Adrenal gland (tissue), 12 donors: ENCODE measurements around the gene EFS. TPM values are rescaled to one million over a fixed set of nuclear protein-coding genes. Genes with fewer than 3 reads are reported as not detected.

Source experiments
- DNase-seq, 7 donors: peaks; one replicate each; pipeline ENCODE4 v3.0.0-alpha.2; 2019 to 2020
- H3K27ac ChIP-seq, 5 donors: fragments of 200-600 bp; sonication (generic) in 4 of 5; 1 replicate in 3 of 5; 2 replicates in 2 of 5; pipeline versions ENCODE4 v1.5.1 to v1.8.0; 2016 to 2020; ENCODE audit warnings: mild to moderate bottlenecking in 1 of 5
- H3K27me3 ChIP-seq: fragments of 200-600 bp; 2 replicates; pipeline ENCODE4 v1.8.0; 2021
- H3K36me3 ChIP-seq, 2 donors: fragments of 200-600 bp; replicated peaks in 1 of 2; 1 replicate in 1 of 2; 2 replicates in 1 of 2; pipeline versions ENCODE4 v1.5.1 to v1.8.0; 2018 to 2022
- H3K4me1 ChIP-seq, 2 donors: fragments of 200-600 bp; replicated peaks in 1 of 2; 1 replicate in 1 of 2; 2 replicates in 1 of 2; pipeline versions ENCODE4 v1.5.1 to v1.8.0; 2018 to 2021
- H3K4me3 ChIP-seq, 4 donors: fragments of 200-600 bp; sonication (generic) in 3 of 4; one replicate each; pipeline ENCODE4 v1.5.1; 2016 to 2018
- H3K9me3 ChIP-seq, 3 donors: fragments of 200-600 bp; sonication (generic) in 1 of 3; replicated peaks in 1 of 3; 1 replicate in 2 of 3; 2 replicates in 1 of 3; pipeline versions ENCODE4 v1.5.1 to v1.8.0; 2016 to 2021
- CTCF ChIP-seq, 6 experiments: fragments of 450-650 bp in 4 of 6; fragments of 200-600 bp in 2 of 6; sonication (generic) in 1 of 6; IDR thresholded peaks; 1 replicate in 5 of 6; 2 replicates in 1 of 6; pipeline versions ENCODE4 v1.5.1 to v1.8.0; 2016 to 2021; ENCODE audit warnings: antibody characterized with exemption in 6 of 6, mild to moderate bottlenecking in 2 of 6, moderate library complexity in 1 of 6
- POLR2A ChIP-seq, 2 donors: fragments of 450-650 bp; IDR thresholded peaks; one replicate each; pipeline ENCODE4 v1.6.1; 2017; ENCODE audit warnings: antibody characterized with exemption in 2 of 2, mild to moderate bottlenecking in 2 of 2, moderate library complexity in 1 of 2
- WGBS, 4 donors: extraction: QIAGEN DNeasy Blood & Tissue Kit in 2 of 4; methylation state at CpG; one replicate each; pipeline versions ENCODE4 v1.1.5 to v1.1.7; 2013 to 2017; 5-methylcytosine and 5-hydroxymethylcytosine counted together
- intact Hi-C, 2 donors: fragments of 100-400 bp; cut with DNase I; formaldehyde crosslinking; loops; one replicate each; pipeline versions ENCODE4 v1.14.1 to v1.15.0; 2022 to 2023
- polyA plus RNA-seq, 3 donors: library from polyadenylated mRNA; stranded (reverse); fragments of 200-250 nt in 2 of 3; fragments of 350-450 nt in 1 of 3; fragmentation: Illumina TruSeq in 1 of 3; extraction: RNeasy Lipid Tissue Mini Kit (QIAGEN cat#74804) in 1 of 3; gene quantifications; one replicate each; pipeline ENCODE4 v1.2.3, GENCODE V29; 2013 to 2014
- total RNA-seq, 9 donors: library from RNA; depleted of rRNA in 4 of 9; stranded (reverse); fragments of >200 nt in 4 of 9; fragments of 120-200 nt in 1 of 9; fragmentation: NEBNext Ultra II Directional in 1 of 9; extraction: Animal tissue kit (Norgen Biotek cat#: 25700) in 1 of 9; gene quantifications; one replicate each; pipeline versions ENCODE4 v1.1.0 to v1.2.4, GENCODE V29; 2013 to 2023
- donor health status: healthy with polysubstance abuse.
- donor health status: Bipolar disorder and iron deficiency.
- donor health status: DM: yes; HTN: yes; CAD: no.
- donor health status: DM: no; HTN: no; CAD: no.
- donor health status: DM: no; HTN: no; CAD: no.
- donor health status: DM: yes; HTN: yes; CAD: no.

EFS gene
- total and polyA plus RNA-seq, 12 donors = 2.1 to 49.4 (median 4.1) TPM

DNA sequence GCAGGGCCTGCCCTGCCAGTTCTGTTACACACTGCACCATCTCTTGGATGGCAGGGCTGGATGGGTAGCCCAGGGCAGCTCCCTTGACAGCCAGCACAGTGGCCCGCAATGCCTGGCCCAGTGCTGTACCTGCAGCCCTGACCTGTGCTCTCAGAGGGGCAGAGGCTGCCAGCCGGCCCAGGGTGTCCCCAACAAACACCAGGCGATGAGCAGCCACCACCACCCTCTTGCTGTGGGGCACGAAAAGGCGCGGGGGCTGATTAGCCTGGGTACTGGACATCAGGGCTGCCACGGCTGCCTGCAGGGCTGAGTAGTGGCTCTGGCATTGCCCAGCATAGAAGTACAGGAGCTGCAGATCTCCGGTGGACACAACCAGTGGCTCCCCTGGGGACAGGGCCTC, 7.7 kb downstream of the EFS start:
- intact Hi-C loops = no loop called here
- WGBS, 4 donors = 74 to 90% (median 85%) methylated on average over 7 to 8 of the region's 8 CpGs
- DNase-seq = peak in 1 of 7 donors; percentile 44
- Histone ChIP-seq H3K4me3 (no peak overlapping the region), H3K27me3 (peaks cover 4% of the 10 kb centered on the region), H3K36me3 (no peaks in the 10 kb centered on the region), H3K9me3 (no peaks in the 10 kb centered on the region), H3K4me1 (peaks cover 0 to 7% of the 10 kb centered on the region in 2 donors), H3K27ac (no peak overlapping the region)
- no peak for TF ChIP-seq CTCF (IDR thresholded peaks at IDR 0.05)
- no peak for TF ChIP-seq POLR2A (IDR thresholded peaks at IDR 0.05)

- TF ChIP-seq POLR2A (IDR thresholded peaks at IDR 0.05) (no peak), CTCF (IDR thresholded peaks at IDR 0.05) (no peak)
- no peaks in the 10 kb centered on the region for H3K9me3 ChIP-seq
- 79 to 94% (median 89%) methylated on average over 4 of the region's 4 CpGs for WGBS, 4 donors
- intact Hi-C loops = no loop called here
- peaks cover 5 to 13% of the 10 kb centered on the region in 2 donors for H3K4me1 ChIP-seq
- no peak overlapping the region for H3K4me3 ChIP-seq
- H3K27ac ChIP-seq = no peak overlapping the region
- no peaks in the 10 kb centered on the region for H3K36me3 ChIP-seq
- DNase-seq = peak in 1 of 7 donors; percentile 30
- H3K27me3 ChIP-seq = peaks cover 8% of the 10 kb centered on the region
Observed at GRCh38 chr14:23356662-23357061, 8.3 kb downstream of the EFS start.

DNA sequence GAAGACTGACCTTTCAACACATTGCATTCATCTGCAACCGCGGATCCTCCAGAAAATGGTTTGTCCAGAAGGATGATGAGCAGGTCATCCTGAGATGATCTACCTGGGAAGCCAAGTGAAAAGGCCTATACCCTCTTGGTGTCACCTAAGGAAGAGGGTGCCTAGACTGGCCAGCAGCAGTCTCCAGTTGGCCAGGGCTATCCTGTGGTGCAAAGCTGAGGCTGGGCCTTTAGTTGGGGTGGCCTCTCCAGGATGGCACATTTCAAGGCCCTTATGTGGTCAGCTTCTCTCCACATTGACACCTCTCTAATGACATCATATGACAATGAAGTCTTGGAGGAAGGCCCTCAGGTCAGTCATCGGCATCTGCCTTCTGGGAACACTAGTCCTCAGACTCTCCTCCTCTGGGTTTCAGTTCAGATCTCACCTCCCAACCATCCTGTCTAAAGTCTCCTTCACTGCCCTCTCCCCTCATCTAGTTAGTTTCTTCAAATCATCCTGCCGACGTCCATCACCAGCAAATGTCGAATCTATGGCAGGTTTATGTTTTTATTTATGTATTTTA, 9.0 kb downstream of the EFS start:
- Histone ChIP-seq H3K36me3 (no peaks in the 10 kb centered on the region), H3K9me3 (no peaks in the 10 kb centered on the region), H3K27me3 (peaks cover 11% of the 10 kb centered on the region), H3K4me3 (no peak overlapping the region), H3K4me1 (peaks cover 5 to 14% of the 10 kb centered on the region in 2 donors), H3K27ac (no peak overlapping the region)
- TF ChIP-seq POLR2A (IDR thresholded peaks at IDR 0.05) (no peak), CTCF (IDR thresholded peaks at IDR 0.05) (no peak)
- intact Hi-C loops = no loop called here
- peak in 1 of 7 donors; percentile 42 for DNase-seq
- 82 to 86% (median 86%) methylated on average over 6 of the region's 6 CpGs for WGBS, 4 donors

- WGBS, 4 donors = 70 to 85% (median 80%) methylated on average over 6 of the region's 6 CpGs
- Histone ChIP-seq H3K9me3 (no peaks in the 10 kb centered on the region), H3K4me3 (no peak overlapping the region), H3K27ac (no peak overlapping the region), H3K27me3 (peaks cover 11% of the 10 kb centered on the region), H3K4me1 (peaks cover 5 to 14% of the 10 kb centered on the region in 2 donors), H3K36me3 (no peaks in the 10 kb centered on the region)
- TF ChIP-seq CTCF (IDR thresholded peaks at IDR 0.05) = no peak
- TF ChIP-seq POLR2A (IDR thresholded peaks at IDR 0.05) = no peak
- DNase-seq = peak in 1 of 7 donors; percentile 48
- intact Hi-C loops = no loop called here
Observed at GRCh38 chr14:23354990-23355389, 10.0 kb downstream of the EFS start.
